HUES6 (cell line): ENCODE measurements around the gene MTARC2.

ENCODE experiments used
- H3K27ac ChIP-seq: 2 replicates; pipeline ENCODE4 v1.7.0; 2013; ENCODE audit warnings: low read depth, mild to moderate bottlenecking, low read length, inconsistent platforms
- H3K27me3 ChIP-seq: 2 replicates; pipeline ENCODE4 v1.6.1; 2013; ENCODE audit warnings: low read length; ENCODE audit not compliant: control insufficient read depth, insufficient read depth
- H3K36me3 ChIP-seq: 2 replicates; pipeline ENCODE4 v1.6.1; 2013; ENCODE audit warnings: low read length; ENCODE audit not compliant: control insufficient read depth, insufficient read depth
- H3K4me1 ChIP-seq: 2 replicates; pipeline ENCODE4 v1.6.1; 2013; ENCODE audit warnings: low read length; ENCODE audit not compliant: control insufficient read depth, insufficient read depth
- H3K4me3 ChIP-seq: 2 replicates; pipeline ENCODE4 v1.5.1; 2013; ENCODE audit warnings: low read depth, low read length
- H3K9ac ChIP-seq: one replicate; pipeline ENCODE4 v1.6.1; 2013; ENCODE audit warnings: mild to moderate bottlenecking, low read length
- H3K9me3 ChIP-seq: 2 replicates; pipeline ENCODE4 v1.6.1; 2013; ENCODE audit warnings: low read depth, low read length; ENCODE audit not compliant: control insufficient read depth, insufficient read depth

The MTARC2 gene

GRCh38 chr1:220803401-220804201 is 55.5 kb downstream of the MTARC2 start:
- Histone ChIP-seq H3K27me3 (no peaks in the 10 kb centered on the region), H3K4me1 (0 out of 2 replicates have a peak, but pooled peaks cover 2% of the 10 kb centered on the region), H3K27ac (no peak overlapping the region), H3K9ac (no peak overlapping the region), H3K9me3 (no peaks in the 10 kb centered on the region), H3K4me3 (no peak overlapping the region), H3K36me3 (peaks cover 34% of the 10 kb centered on the region)

GRCh38 chr1:220804202-220804586 is 56.1 kb downstream of the MTARC2 start:
- Histone ChIP-seq H3K9ac (no peak overlapping the region), H3K4me3 (no peak overlapping the region), H3K36me3 (peaks cover 29% of the 10 kb centered on the region), H3K27me3 (no peaks in the 10 kb centered on the region), H3K27ac (no peak overlapping the region), H3K4me1 (peaks cover 2% of the 10 kb centered on the region; the same call in 1 of the 2 replicates), H3K9me3 (no peaks in the 10 kb centered on the region)

DNA sequence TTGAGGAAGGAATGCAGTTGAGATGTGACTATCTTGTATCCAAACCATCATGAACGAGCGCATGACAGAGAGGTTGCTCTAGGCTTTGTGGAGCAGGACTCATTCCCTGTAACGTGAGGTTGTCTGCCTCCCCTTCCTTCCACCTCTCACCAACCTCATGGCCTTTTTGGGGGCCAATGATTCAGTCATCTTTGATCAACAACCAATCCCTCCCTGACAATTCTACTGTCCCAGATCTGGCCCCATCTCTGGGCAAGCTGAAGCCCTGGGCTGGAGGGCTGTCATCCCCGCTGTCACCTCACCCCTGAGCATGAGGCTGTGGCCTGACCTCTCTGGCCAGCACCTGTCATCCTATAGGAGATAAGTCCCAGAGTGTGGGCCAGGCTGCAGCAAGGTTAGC is 58.3 kb downstream of the MTARC2 start:
- H3K9me3 ChIP-seq: no peaks in the 10 kb centered on the region
- no peaks in the 10 kb centered on the region for H3K27me3 ChIP-seq
- peaks cover 7% of the 10 kb centered on the region for H3K4me1 ChIP-seq
- H3K4me3 ChIP-seq: no peak overlapping the region
- H3K36me3 ChIP-seq: peaks cover 21% of the 10 kb centered on the region
- H3K27ac ChIP-seq: no peak overlapping the region
- no peak overlapping the region for H3K9ac ChIP-seq

DNA sequence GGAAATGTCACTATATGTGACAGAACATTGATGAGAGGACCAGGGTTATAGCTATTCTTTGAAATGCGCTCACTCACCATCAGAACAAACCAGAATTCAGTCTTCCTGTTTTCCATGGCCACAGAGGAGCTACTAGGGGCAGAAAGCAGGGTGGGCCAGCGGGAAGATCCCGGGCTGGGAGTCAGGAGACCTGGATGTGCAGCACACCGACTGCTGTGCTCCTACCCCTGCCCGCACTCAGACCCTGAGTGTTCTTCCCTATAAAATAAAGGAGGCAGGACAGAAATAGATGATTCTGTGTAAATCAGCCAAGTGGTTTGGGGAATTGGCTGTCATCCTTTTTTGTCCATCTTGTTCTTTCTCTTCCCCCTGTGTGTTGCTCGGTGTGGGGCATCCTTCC is 59.6 kb downstream of the MTARC2 start:
- Histone ChIP-seq H3K36me3 (peaks cover 17% of the 10 kb centered on the region), H3K4me3 (no peak overlapping the region), H3K4me1 (peaks cover 7% of the 10 kb centered on the region), H3K9ac (no peak overlapping the region), H3K27ac (no peak overlapping the region), H3K9me3 (no peaks in the 10 kb centered on the region), H3K27me3 (no peaks in the 10 kb centered on the region)

- Histone ChIP-seq H3K9me3 (no peaks in the 10 kb centered on the region), H3K36me3 (peaks cover 17% of the 10 kb centered on the region), H3K27me3 (no peaks in the 10 kb centered on the region), H3K4me3 (no peak overlapping the region), H3K9ac (no peak overlapping the region), H3K27ac (no peak overlapping the region), H3K4me1 (peaks cover 7% of the 10 kb centered on the region)
Measured at GRCh38 chr1:220808345-220809186, 60.4 kb downstream of the MTARC2 start.

- no peak overlapping the region for H3K27ac ChIP-seq
- H3K36me3 ChIP-seq: peaks cover 17% of the 10 kb centered on the region
Measured at GRCh38 chr1:220809187-220809550, 61.0 kb downstream of the MTARC2 start.

GRCh38 chr1:220809704-220810103 is 61.6 kb downstream of the MTARC2 start:
- H3K36me3 ChIP-seq: peaks cover 17% of the 10 kb centered on the region
- H3K27me3 ChIP-seq: no peaks in the 10 kb centered on the region

More at GRCh38 chr1:220809187-220809550, 61.0 kb downstream of the MTARC2 start:
- Histone ChIP-seq H3K9me3 (no peaks in the 10 kb centered on the region), H3K4me1 (peaks cover 7% of the 10 kb centered on the region), H3K9ac (no peak overlapping the region), H3K4me3 (no peak overlapping the region), H3K27me3 (no peaks in the 10 kb centered on the region)

GRCh38 chr1:220810179-220810653 is 62.1 kb downstream of the MTARC2 start:
- Histone ChIP-seq H3K9ac (peak overlapping the region; percentile 45), H3K4me3 (peak overlapping the region; percentile 54), H3K27me3 (no peaks in the 10 kb centered on the region), H3K27ac (no peak overlapping the region), H3K36me3 (peaks cover 12% of the 10 kb centered on the region), H3K9me3 (no peaks in the 10 kb centered on the region), H3K4me1 (peaks cover 7% of the 10 kb centered on the region)

More at GRCh38 chr1:220809704-220810103, 61.6 kb downstream of the MTARC2 start:
- H3K4me1 ChIP-seq: peaks cover 7% of the 10 kb centered on the region
- no peak overlapping the region for H3K27ac ChIP-seq
- H3K9ac ChIP-seq: no peak overlapping the region
- no peak overlapping the region for H3K4me3 ChIP-seq
- no peaks in the 10 kb centered on the region for H3K9me3 ChIP-seq

DNA sequence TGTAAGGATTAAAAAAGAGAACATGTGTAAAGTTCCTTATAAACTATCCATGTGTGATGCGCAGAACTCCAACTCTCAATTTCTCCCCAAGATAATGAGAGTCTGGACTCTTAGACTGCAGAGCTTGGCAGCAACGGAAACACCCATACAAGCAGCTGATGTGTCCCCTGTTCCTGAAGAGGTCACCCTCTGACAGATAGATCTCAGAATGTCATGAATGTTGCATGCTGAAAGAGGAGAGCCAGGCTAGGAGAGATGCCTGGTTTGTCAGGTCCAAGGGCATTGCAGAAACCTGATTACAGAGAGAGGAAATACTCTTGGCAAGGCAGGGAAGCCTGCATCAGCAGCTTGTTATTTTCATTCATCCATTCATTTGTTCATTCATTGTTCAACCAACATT is 62.8 kb downstream of the MTARC2 start:
- Histone ChIP-seq H3K27ac (no peak overlapping the region), H3K4me3 (no peak overlapping the region), H3K4me1 (peaks cover 7% of the 10 kb centered on the region), H3K36me3 (peaks cover 10% of the 10 kb centered on the region), H3K27me3 (no peaks in the 10 kb centered on the region), H3K9ac (no peak overlapping the region), H3K9me3 (no peaks in the 10 kb centered on the region)

- H3K27ac ChIP-seq: no peak overlapping the region
- H3K27me3 ChIP-seq: no peaks in the 10 kb centered on the region
- no peak overlapping the region for H3K9ac ChIP-seq
- peaks cover 7% of the 10 kb centered on the region for H3K4me1 ChIP-seq
- no peaks in the 10 kb centered on the region for H3K9me3 ChIP-seq
- no peak overlapping the region for H3K4me3 ChIP-seq
- peaks cover 7% of the 10 kb centered on the region for H3K36me3 ChIP-seq
Measured at GRCh38 chr1:220811695-220812094, 63.6 kb downstream of the MTARC2 start.

DNA sequence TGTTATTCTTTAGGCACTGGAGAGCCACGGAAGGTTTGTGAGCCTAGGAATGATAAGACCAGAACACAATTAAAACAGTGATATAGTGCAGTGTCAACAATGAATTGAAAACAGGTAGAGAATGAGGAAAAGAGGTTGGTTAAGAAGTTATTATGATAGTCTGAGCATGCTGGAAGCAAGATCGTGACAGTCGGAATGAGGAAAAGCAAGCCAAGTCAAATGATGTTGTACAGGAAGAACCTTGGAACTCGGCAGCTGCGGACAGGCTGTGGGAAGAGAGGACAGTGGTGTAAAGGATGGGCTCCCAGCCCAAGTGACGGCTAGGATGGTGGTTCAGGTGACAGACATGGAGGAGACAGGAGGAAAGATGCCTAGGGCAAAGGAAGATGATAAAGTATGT is 64.2 kb downstream of the MTARC2 start:
- H3K4me1 ChIP-seq: peaks cover 7% of the 10 kb centered on the region
- H3K9me3 ChIP-seq: no peaks in the 10 kb centered on the region
- H3K4me3 ChIP-seq: no peak overlapping the region
- H3K36me3 ChIP-seq: peaks cover 7% of the 10 kb centered on the region
- H3K27me3 ChIP-seq: no peaks in the 10 kb centered on the region
- H3K27ac ChIP-seq: no peak overlapping the region
- no peak overlapping the region for H3K9ac ChIP-seq
